Activated T-helper 9 cell treated with anti-CD3 and anti-CD28 coated beads, Interleukin-2, amount 50 U/mL, for 16 hours (primary cell): ENCODE data around the gene MAPK1IP1L.
"Not testable (repeated sequence)": the region's sequence is repeated elsewhere in the genome, so short reads cannot be mapped to it uniquely, and the experiment has no call there.

Experiments
- DNase-seq: peaks from one replicate; pipeline ENCODE4 v3.0.0-alpha.2; 2020; ENCODE audit warnings: low read depth

The MAPK1IP1L gene

DNA sequence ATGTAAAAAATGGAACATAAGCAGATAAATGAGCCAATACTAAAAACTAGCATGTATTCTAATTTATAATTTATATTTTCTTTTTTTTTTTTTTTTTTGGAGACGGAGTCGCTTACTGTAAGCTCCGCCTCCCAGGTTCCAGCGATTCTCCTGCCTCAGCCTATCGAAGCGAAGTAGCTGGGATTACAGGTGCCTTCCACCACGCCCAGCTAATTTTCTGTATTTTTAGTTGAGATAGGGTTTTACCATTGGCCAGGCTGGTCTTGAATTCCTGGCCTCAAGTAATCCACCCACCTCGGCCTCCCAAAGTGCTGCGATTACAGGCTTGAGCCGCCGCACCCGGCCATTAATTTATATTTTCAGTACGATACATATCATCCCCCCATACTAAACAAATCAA lies 2.7 kb downstream of the MAPK1IP1L start:
- DNase-seq: no peak

DNA sequence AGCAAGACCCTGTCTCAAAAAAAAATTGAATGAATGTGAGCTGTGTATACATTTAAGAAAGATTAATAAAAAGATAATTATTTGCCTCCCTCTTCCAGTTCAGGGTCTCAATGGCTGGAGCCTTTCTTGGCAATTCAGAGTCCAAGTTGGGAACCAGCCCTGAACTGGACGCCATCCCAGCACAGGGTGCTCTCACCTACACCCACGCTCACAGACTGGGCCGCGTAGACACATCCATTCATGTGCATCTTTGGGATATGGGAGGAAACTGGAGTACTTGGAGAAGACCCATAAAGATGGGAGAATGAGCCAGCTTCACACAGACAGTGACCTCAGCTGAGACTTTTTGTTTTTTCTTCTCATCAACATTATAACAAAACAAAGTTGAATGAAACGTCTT lies 6.5 kb downstream of the MAPK1IP1L start:
- DNase-seq: no peak

DNA sequence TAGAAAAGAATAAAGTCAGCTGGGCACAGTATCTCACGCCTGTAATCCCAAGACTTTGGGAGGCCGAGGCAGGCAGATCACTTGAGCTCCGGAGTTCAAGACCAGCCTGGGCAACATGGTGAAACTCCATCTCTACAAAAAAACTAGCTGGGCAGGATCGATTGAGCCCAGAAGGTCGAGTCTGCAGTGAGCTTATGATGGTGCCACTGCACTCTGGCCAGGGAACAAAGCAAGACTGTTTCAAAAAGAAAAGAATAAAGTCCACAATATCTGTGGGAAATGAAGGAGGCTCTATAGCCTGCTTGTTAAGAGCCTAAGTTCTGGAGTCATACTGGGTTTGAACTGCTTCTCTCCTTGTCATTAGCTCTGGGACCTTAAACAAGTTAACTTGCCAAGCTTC lies 7.9 kb downstream of the MAPK1IP1L start:
- no peak for DNase-seq

DNA sequence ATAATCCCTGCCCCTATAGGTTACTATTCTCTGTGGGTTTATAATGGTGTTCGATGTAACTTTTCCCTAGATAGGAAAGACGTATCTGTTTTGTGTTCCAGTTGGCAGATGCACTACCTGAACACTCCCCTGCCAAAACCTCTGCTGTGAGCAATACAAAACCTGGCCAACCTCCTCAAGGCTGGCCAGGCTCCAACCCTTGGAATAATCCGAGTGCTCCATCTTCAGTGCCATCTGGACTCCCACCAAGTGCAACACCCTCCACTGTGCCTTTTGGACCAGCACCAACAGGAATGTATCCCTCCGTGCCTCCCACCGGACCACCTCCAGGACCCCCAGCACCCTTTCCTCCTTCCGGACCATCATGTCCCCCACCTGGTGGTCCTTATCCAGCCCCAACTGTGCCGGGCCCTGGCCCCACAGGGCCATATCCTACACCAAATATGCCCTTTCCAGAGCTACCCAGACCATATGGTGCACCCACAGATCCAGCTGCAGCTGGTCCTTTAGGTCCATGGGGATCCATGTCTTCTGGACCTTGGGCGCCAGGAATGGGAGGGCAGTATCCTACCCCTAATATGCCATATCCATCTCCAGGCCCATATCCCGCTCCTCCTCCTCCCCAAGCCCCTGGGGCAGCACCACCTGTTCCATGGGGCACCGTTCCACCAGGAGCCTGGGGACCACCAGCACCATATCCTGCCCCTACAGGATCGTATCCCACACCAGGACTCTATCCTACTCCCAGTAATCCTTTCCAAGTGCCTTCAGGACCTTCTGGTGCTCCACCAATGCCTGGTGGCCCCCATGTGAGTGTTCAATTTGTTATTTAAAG lies 11.3 kb downstream of the MAPK1IP1L start:
- no peak for DNase-seq

DNA sequence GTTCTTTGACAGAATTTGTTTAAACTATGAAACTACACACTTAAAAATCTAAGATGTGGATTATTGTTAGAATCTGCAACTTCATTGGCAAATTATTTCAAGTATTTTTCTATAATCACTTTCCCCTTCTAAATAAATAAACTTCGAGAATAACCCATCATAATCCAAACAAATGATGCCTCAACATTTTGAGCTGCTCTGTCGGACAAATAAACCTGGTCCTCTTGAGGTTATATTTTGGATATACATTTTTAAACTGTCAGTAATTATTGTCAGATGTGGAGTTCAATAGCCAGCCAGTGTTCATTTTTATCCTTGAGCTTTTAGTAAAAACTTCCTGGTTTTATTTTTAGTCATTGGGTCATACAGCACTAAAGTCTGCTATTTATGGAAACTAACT lies 13.4 kb downstream of the MAPK1IP1L start:
- not testable (repeated sequence) for DNase-seq

DNA sequence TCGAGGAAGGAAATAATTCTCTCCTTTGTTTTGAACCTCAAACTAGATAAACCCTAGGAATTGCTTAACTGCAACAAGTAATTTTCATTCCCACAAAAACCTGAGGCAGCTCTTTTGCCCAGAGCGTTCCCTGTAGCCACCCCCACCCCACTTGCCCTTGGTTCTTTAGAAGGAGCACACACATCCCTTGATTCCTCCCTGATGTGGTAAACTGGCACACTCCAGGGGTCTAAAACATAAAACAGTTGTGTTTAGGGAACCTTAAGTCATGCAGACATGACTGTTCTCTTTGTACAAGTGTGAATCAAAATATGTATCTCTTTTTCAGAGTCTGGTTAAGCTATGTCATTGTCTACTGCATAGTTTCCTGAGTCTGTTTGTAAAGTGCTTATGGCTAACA lies 14.0 kb downstream of the MAPK1IP1L start:
- no peak for DNase-seq

DNA sequence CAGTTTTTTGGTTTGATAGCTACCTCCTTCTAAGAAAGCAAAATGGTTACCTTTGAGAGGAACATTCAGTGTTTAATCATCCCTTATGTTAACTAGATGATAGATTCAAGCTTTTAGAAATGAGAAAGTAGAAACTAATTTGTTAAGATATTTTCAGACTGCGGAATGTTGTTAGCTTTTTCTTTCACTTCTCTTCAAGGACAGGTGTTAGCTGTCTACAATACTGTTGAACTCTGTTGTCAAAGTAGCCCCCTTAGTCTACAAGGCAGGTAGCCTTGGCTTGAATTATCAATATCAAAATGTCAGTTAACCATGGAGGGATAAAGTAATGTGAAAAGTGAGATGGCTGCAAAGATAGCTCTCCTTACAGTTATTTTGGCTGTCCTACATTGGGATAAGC lies 14.8 kb downstream of the MAPK1IP1L start:
- no peak for DNase-seq

DNA sequence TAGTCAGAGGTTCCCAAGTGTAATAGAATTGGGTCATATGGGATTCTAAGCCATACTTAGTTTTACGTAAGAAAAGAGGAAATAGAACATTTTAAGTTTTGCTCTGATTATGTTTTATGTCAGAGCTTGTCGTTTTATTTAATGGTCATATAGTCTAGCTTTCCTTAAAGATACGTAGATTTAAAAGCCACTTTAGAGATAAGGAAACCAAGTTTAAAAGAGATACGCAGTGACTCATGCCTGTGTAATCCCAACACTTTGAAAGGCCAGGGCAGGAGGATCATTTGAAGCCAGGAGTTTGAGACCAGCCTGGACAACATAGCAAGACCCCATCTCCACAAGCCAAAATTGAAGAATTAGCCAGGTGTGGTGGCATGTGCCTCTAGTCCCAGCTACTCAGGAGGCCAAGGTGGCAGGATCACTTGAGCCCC lies 19.5 kb downstream of the MAPK1IP1L start:
- DNase-seq: no peak

DNA sequence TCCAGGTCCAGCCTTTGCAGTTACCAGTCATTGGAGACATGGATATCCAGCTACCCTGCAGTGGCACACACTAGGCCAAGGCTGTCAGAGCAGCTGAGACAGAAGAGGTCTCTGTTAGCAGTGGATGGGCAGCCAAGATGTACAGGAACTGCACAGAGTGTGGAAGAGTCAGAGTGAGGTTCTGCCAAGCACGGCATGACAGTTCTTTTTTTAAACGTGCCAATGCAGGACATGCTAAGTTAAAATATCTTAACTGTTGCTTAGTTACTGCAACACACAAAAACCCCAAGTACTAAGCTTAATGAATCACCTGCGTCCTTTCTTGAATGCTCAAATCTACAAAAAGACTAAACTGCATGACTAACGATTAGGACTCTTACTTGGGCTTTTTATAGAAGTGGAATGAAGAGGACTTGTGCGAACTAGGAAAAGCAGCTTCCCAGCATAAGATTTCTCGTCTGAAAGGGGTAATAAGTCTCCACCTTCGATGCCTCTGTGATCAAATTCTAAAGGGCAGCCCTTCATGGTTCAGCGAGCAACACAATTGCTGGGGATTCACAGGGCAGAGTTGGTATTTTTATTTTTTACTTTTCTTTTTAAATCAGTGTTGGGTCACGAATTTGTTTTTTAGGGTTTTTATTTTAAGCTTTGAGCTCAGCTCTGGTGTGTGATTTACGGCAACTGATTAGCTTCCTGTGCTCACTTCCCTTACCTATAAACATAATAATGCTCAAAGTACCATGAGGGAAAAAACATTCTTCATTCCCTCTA lies 20.6 kb downstream of the MAPK1IP1L start:
- DNase-seq: no peak

DNA sequence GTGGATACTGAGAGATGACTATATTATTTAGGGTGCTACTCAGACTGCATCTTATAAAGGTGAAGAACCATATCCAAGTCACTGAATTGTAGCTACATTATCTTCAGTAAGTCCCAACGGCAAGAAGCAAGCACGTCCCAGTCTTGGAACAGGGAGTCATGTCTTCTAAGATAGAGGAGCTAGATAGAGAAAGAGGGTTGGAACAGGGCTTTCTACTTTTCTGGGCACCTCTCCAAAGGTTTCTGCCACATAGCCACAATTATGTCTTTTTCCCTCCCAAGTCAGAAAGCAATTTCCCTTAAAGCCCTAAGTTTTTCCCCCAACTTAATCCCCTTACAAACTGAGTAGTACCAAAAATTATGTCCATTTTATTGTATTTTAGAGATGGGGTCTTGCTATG lies 22.4 kb downstream of the MAPK1IP1L start:
- no peak for DNase-seq

DNA sequence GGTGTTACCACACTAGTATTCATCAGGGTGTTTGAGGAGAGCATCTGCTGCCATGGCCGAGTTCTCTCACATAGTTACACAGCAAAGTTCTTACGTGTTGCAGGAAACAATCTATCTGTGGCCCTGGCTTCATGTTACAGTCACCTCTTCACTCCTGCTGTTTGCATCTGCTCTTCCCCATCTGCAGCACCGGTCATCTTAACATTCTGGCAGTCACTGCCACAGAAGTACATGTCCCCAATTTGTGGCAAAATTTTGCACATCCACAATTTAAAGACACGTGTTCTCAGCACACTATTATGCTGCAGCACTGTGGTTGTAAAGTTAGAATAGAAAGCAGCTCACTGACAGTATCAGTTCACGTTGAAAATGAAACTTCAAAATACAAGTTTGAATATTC lies 23.2 kb downstream of the MAPK1IP1L start:
- no peak for DNase-seq

DNA sequence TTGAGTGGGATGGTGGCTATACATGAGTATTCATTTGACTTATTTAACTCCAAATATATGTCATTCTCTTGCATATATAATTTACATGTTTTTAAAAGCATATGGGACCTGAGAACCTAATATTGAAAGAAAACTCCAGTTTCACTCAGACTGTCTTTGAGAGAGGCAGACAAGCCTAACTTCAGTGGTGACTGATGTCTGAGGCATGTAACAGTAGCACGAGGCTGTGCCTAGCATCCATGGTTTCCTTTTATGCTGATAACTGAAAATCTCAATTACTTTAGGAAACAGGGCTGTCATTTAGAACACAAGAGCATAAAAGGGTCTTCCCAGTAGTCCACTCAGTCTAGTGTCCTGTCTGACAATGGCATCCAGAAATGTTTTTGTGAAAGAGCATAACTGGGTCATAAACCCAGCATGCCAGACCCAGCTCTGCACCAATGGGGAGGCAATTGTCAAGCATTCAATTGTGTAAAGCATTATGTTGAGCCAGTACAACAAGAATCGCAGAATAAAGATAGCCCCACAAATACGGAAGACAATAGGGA lies 24.3 kb downstream of the MAPK1IP1L start:
- DNase-seq: no peak

DNA sequence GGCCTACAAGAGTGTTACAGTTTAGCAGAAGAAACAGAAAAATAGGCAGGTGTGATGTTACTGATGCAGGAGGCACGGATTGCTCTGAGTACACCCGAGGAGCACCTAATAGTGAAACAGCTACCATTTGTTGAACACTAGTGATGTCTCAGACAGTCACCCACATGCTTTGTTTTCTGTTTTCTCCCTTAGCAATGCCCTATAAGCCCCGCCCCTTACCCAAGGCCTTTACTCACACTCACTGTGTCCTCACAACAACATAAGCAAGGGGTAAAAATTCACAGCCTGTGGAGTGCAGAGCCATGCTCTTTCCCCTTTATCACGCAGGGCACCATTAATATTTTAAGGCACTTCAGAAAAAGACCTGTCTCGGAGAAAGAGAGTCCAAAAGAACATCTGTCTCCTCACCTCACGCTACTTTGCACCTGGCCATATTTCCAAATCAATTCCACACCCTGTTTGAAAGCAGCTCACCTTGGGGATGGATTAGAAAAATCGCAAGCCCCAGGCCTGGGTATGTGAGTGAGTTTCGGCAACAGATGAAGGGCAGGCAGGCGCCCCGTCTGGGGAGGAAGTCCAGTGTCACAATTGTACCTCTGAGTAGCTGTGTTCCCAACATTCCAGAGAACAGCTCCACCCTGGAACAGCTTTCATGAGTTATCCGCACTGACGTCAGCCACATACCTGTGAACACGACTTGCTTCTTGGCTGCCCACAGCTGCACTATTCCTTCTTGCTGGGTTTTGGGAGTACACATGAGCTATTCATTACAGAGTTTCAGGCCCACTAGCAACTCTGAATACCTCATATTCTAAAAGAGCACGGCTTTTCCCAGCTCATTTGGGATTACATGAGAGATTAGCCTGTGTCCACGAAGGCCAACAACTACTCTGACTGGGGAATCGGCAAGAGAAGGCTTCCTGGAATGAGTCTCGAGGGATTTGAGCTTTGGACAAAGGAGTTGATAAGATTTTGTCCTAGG lies 26.0 kb downstream of the MAPK1IP1L start:
- DNase-seq: no peak

DNA sequence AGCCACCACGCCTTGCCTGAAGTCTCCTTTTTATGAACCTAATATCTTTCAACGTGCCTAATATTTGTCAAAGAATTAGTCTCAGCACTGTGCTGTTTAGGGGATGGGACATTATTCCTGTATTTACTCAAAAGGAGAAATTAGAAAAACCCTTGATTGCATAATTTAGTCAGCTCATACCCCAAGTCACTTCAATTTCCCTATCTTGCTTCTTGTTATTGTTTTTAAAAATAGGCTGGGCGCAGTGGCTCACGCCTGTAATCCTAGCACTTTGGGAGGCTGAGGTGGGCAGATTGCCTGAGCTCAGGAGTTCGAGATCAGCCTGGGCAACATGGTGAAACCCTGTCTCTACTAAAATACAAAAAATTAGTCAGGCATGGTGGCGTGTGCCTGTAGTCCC lies 28.5 kb downstream of the MAPK1IP1L start:
- not testable (repeated sequence) for DNase-seq

DNA sequence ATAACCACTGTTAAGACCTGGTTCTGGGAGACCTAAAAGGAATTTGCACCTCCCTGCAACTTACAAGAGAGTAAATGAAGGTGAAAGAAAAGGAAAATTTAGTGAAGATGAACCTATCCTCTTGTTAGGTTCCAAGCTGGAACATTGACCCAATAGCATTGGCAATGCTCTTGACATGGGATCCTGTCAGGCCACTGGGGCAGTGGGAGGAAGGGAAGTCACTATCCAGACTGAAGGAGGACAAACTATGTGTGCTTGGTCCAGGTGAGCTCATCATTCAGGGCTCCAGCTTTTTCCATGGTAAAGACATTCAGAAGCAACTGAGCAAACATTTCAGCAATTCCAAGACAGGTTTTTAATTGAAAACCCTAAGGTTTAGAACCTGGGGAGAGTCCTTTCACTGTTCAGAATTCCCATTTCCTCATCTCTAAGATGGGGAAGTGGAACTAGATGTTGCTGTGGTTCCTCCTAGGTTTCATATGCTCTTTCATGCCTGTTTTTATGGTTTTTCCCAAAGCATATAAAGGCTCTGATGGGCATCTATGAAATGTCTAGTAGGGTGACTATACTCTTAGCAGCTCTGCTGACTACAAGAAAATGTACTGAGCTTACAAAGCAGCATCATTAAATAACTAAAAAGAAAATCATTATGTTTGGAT lies 33.1 kb downstream of the MAPK1IP1L start:
- no peak for DNase-seq

DNA sequence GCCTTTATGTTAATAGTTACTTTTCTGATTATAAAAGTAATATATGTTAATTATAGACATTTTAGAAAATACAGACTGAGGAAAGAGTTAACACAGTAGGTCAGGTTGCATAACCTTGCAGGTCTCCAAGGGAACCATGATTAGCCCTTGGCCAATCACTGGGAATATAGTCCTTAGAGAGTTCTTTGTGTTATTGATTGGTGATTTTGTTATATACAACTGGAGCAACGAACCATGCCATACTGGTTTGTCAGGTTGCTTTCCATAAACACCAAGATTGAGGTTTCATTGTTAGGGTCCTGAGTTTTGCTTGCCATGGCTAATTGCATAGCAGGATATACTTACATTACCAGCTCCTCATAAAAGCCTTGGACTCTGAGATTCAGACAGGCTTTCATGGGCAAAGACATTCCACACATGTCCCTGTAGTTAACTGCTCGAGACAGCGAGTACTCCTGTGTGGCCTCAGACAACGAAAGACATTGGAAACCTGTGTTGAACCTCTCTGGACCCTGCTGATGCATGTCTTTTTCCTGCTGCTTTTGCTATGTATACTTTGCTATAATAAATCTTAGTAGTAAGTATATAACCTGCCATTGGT lies 33.7 kb downstream of the MAPK1IP1L start:
- no peak for DNase-seq

DNA sequence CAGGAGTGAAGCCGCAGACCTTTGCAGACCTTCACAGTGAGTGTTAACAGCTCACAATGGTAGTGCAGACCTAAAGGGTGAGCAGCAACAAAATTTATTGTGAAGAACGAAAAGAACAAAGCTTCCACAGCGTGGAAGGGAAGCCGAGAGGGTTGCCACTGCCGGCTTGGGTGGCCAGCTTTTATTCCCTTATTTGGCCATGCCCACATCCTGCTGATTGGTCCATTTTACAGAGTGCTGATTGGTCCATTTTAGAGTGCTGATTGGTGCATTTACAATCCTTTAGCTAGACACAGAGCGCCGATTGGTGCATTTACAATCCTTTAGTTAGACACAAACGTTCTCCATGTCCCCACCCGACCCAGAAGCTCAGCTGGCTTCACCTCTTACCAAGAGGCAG lies 35.5 kb downstream of the MAPK1IP1L start:
- DNase-seq: no peak

DNA sequence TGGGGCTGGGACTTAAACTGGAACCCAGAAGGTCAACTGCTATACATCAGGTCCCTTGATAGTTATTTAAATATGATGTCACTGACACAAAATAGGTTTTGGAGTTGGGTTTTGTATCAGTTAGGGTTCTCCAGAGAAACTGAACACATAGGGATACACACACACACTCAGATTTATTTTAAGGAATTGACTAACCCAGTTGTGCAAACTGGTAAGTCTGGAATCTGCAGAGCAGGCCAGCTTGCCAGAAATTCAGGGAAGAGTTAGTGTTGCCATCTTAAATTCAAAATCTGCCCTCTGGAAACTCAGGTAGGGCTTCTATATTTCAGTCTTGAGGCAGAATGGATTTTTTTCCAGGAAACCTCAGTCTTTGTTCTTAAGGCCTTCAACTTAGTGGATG lies 36.9 kb downstream of the MAPK1IP1L start:
- DNase-seq: no peak

DNA sequence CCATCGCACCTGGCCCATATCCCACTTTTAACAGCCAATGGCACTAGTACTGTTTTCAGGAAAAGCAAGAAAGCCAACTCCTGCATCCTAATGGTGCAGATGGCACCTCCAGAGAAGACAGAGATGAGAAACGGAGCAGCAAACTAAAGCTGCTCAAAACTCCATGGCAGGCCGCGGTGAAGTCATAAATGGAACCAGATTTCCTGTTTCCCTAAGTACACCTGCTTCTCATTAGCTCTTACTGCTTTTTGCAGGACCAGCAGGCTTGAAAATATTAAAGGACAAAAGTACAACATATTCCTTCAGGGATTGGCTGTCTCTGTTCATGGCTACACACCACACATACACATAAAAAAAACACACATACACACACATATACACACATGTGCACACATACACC lies 40.9 kb downstream of the MAPK1IP1L start:
- no peak for DNase-seq

DNA sequence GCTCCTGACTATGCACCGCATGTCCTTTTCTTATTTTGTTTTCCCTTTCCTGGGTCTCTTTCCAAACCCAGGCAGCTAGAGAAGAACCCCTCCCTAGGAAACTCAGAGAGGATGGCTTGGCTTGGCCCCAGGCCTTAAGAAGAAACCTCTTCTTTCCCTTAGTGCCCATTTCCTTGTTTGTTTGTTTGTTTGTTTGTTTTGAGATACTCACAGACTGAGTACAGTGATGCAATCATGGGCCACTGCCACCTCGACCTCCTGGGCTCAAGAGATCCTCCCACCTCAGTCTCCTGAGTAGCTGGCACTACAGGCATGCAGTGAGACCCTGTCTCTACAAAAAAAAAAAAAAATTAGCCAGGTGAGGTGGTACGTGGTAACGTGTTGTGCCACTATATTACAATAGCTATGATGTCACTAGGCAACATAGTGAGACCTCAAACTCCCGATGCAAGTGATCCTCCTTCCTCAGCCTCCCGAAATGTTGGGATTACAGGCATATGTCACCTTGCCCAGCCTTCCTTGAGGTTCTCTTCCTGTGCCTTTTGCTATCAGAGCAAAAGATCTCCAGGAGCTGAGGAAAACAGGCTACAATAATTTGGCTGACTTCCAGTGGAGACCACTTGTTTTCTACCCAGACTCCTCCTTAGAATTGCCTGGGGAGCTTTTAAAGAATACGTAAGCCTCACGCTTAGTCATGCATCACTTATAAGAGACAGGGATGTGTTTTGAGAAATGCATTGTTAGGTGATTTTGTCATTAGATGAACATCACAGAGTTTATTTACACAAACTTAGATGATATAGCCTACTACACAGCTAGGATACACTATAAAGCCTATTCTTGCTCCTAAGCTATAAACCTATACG lies 43.1 kb downstream of the MAPK1IP1L start:
- DNase-seq: no peak
